ENCODE data around the gene MAGEB6. TPM values are rescaled to one million over a fixed set of nuclear protein-coding genes. Genes with fewer than 3 reads are reported as not detected.
"Not testable (repeated sequence)": the region's sequence is repeated elsewhere in the genome, so short reads cannot be mapped to it uniquely, and the experiment has no call there.

The MAGEB6 gene, protein sequence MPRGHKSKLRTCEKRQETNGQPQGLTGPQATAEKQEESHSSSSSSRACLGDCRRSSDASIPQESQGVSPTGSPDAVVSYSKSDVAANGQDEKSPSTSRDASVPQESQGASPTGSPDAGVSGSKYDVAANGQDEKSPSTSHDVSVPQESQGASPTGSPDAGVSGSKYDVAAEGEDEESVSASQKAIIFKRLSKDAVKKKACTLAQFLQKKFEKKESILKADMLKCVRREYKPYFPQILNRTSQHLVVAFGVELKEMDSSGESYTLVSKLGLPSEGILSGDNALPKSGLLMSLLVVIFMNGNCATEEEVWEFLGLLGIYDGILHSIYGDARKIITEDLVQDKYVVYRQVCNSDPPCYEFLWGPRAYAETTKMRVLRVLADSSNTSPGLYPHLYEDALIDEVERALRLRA
- total RNA-seq (not detected), polyA plus RNA-seq (not detected)

- intact Hi-C loops (cut with DNase I) = no loop called here
- Histone ChIP-seq H3K27me3 (no peaks in the 10 kb centered on the region), H3K4me3 (no peak within 1 kb of the TSS), H3K4me1 (no peaks in the 10 kb centered on the region), H3K36me3 (no peaks in the 10 kb centered on the region), H3K9me3 (no peaks in the 10 kb centered on the region), H3K27ac (no peak within 1 kb of the TSS)
- ATAC-seq (no peak), FAIRE-seq (no peak), DNase-seq (peak in 1 of 6 donors; percentile 42)
- WGBS, 2 donors = 80 to 88% methylated on average over 17 of the region's 17 CpGs
- TF ChIP-seq, protein P1, sequence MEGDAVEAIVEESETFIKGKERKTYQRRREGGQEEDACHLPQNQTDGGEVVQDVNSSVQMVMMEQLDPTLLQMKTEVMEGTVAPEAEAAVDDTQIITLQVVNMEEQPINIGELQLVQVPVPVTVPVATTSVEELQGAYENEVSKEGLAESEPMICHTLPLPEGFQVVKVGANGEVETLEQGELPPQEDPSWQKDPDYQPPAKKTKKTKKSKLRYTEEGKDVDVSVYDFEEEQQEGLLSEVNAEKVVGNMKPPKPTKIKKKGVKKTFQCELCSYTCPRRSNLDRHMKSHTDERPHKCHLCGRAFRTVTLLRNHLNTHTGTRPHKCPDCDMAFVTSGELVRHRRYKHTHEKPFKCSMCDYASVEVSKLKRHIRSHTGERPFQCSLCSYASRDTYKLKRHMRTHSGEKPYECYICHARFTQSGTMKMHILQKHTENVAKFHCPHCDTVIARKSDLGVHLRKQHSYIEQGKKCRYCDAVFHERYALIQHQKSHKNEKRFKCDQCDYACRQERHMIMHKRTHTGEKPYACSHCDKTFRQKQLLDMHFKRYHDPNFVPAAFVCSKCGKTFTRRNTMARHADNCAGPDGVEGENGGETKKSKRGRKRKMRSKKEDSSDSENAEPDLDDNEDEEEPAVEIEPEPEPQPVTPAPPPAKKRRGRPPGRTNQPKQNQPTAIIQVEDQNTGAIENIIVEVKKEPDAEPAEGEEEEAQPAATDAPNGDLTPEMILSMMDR (IDR thresholded peaks at IDR 0.05) = no peak
Observed at GRCh38 chrX:26192204-26192603, at the start of gene MAGEB6. Gene MAGEB6, plus strand, starts transcription at chrX:26192440. Its CDS starts 1,407 bp downstream, at chrX:26193847.

DNA sequence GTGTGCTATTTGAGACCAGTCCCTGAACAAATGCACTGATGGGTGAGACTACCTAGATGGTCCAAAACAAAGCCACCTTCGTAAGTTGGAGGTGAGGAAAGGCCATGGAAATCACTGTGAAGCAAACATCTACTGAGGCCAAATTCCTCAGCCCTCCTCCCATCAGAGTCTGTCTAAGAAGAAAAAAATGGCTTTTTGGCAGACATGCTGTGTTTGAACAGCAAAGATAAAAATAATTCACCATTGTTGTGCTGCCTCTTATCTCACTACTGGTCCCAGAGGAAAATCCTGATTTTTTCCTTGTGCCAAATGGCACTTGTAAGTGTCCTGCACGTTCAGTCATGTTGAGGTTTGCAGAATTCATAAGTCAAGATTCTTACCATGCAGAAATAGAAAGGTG, 46.2 kb upstream of the MAGEB6 start:
- TF ChIP-seq, protein P1 (IDR thresholded peaks at IDR 0.05) = no peak
- H3K27ac ChIP-seq = no peak overlapping the region
- no peak overlapping the region for H3K4me3 ChIP-seq
- intact Hi-C loops (cut with DNase I) = no loop called here
- no peak for FAIRE-seq
- H3K36me3 ChIP-seq = no peaks in the 10 kb centered on the region
- H3K27me3 ChIP-seq = no peaks in the 10 kb centered on the region
- H3K4me1 ChIP-seq = no peaks in the 10 kb centered on the region
- no peak for DNase-seq
- ATAC-seq = peak in 2 of 4 donors; percentile 75 to 77
- 1 to 5% methylated on average over 2 of the region's 2 CpGs for WGBS, 2 donors
- no peaks in the 10 kb centered on the region for H3K9me3 ChIP-seq

- H3K4me1 ChIP-seq = no peaks in the 10 kb centered on the region
- DNase-seq = peak in 1 of 6 donors; percentile 34
- TF ChIP-seq, protein P1 (IDR thresholded peaks at IDR 0.05) = no peak
- FAIRE-seq = no peak
- no peaks in the 10 kb centered on the region for H3K36me3 ChIP-seq
- H3K27ac ChIP-seq = no peak within 1 kb of the TSS
- H3K4me3 ChIP-seq = no peak within 1 kb of the TSS
- intact Hi-C loops (cut with DNase I) = no loop called here
- ATAC-seq = no peak
- WGBS, 2 donors = 88 to 93% methylated on average over 10 of the region's 10 CpGs
- no peaks in the 10 kb centered on the region for H3K27me3 ChIP-seq
- H3K9me3 ChIP-seq = no peaks in the 10 kb centered on the region
Observed at GRCh38 chrX:26160301-26160700, 31.9 kb upstream of the MAGEB6 start, which contains the start of gene MAGEB6B. Gene MAGEB6B, plus strand, starts transcription at chrX:26160601. Its CDS starts 0 bp downstream, at chrX:26160601.

DNA sequence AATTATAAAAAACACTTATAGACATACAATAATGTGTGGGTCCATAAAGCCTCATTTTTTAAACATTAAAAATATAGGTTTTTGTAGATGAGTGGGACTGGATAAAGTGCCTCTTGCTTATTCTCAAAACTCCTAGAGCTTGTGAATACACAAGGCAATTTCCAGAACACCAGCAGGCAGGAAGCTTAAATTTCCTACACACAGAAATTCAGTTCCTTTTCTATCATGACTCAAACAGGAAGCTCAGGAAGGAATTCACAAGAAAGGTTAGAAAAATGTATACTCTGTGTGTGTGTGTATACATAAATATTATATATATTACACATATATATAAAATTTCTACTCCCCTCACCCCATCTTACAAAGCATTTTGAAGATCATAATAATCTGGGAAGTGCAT, 11.3 kb downstream of the MAGEB6 start:
- Histone ChIP-seq H3K36me3 (no peaks in the 10 kb centered on the region), H3K4me3 (no peak overlapping the region), H3K27me3 (no peaks in the 10 kb centered on the region), H3K9me3 (no peaks in the 10 kb centered on the region), H3K4me1 (peaks cover 0 to 9% (median 0%) of the 10 kb centered on the region in 3 donors), H3K27ac (no peak overlapping the region)
- ATAC-seq = no peak
- DNase-seq = no peak
- intact Hi-C loops (cut with DNase I) = no loop called here
- TF ChIP-seq, protein P1 (IDR thresholded peaks at IDR 0.05) = no peak
- no peak for FAIRE-seq

DNA sequence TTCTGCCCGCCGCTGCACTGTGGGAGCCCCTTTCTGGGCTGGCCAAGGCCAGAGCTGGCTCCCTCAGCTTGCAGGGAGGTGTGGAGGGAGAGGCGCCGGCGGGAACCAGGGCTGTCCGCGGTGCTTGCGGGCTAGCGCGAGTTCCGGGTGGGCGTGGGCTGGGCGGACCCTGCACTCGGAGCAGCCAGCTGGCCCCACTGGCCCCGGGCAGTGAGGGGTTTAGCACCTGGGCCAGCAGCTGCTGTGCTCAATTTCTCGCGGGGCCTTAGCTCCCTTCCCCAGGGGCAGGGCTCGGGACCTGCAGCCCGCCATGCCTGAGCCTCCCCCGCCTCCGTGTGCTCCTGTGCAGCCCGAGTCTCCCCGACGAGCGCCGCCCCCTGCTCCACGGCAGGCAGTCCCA, 12.5 kb downstream of the MAGEB6 start:
- WGBS, 2 donors = 93 to 95% methylated on average over 26 to 27 of the region's 27 CpGs
- H3K36me3 ChIP-seq; H3K27me3 ChIP-seq; H3K9me3 ChIP-seq; H3K4me3 ChIP-seq; H3K4me1 ChIP-seq; FAIRE-seq; ATAC-seq; intact Hi-C loops (cut with DNase I); H3K27ac ChIP-seq: not testable (repeated sequence)
- peak in 1 of 6 donors; percentile 63 for DNase-seq

All from pancreas (tissue), 10 donors.